Endothelial cell of umbilical vein (primary cell): ENCODE data around the gene INTS2.

Source experiments
- EZH2 ChIP-seq: IDR thresholded peaks from 2 replicates; pipeline ENCODE4 v1.6.1; 2012; ENCODE audit warnings: borderline replicate concordance, low read depth, mild to moderate bottlenecking, moderate library complexity, low read length, inconsistent platforms; ENCODE audit not compliant: severe bottlenecking
- FOS ChIP-seq: IDR thresholded peaks from 2 replicates; pipeline ENCODE4 v1.6.1; 2011; ENCODE audit warnings: mild to moderate bottlenecking, low read length, moderate library complexity, borderline replicate concordance; ENCODE audit not compliant: insufficient read depth
- GATA2 ChIP-seq: IDR thresholded peaks from 2 replicates; pipeline ENCODE4 v1.7.0; 2011; ENCODE audit warnings: low read depth, mild to moderate bottlenecking, moderate library complexity, mixed read lengths, low read length; ENCODE audit not compliant: insufficient read length, insufficient read depth
- JUN ChIP-seq: IDR thresholded peaks from 2 replicates; pipeline ENCODE4 v1.6.1; 2011; ENCODE audit warnings: borderline replicate concordance, low read depth; ENCODE audit not compliant: insufficient read length, insufficient read depth
- MYC ChIP-seq: IDR thresholded peaks from one replicate; pipeline ENCODE4 v1.6.1; 2011; ENCODE audit warnings: mild to moderate bottlenecking, low read depth, low read length
- POLR2A ChIP-seq: IDR thresholded peaks from 2 replicates; pipeline ENCODE4 v1.6.1; 2012; ENCODE audit warnings: low read depth, mild to moderate bottlenecking, control low read depth, low read length
- POLR2AphosphoS5 ChIP-seq: IDR thresholded peaks from 2 replicates; pipeline ENCODE4 v1.6.1; 2012; ENCODE audit warnings: low read depth, mild to moderate bottlenecking, control low read depth, low read length, moderate library complexity; ENCODE audit not compliant: insufficient read depth
- TF ChIP-seq, protein P1 (sequence below): IDR thresholded peaks from 2 replicates; pipeline ENCODE4 v1.6.1; 2011; ENCODE audit not compliant: insufficient read depth, insufficient read length
- TF ChIP-seq, protein P2 (sequence below), 2 donors: IDR thresholded peaks; 1 replicate in 1 of 2; 2 replicates in 1 of 2; pipeline ENCODE4 v1.5.1; 2011; ENCODE audit warnings: low read length in 2 of 2, mild to moderate bottlenecking in 2 of 2, moderate library complexity in 2 of 2, control low read depth in 1 of 2, inconsistent platforms in 1 of 2, low read depth in 1 of 2; ENCODE audit not compliant: insufficient read depth in 1 of 2; ENCODE audit errors: extremely low read depth in 1 of 2

DNA sequence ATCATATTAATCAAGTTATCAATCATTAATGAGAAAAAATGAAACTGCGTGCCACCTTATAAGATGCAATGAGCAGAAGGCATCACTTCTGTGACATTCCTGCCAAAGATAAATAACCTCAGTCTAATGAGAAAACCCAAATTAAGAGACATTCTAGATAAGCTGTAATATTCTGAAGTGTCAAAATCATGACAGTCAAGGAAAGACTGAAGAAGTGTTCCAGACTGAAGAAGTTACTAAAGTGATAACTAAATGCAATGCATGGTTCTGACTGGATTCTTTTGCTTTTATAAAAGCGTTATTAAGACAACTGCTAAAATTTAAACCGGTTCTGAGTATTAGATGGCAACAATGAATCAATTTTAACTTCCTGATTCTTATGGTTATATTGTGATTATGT, 95.3 kb downstream of the INTS2 start:
- TF ChIP-seq POLR2A (no peak), POLR2AphosphoS5 (no peak), MYC (no peak), EZH2 (no peak), FOS (no peak), GATA2 (no peak), JUN (no peak)
- TF ChIP-seq, protein P1, sequence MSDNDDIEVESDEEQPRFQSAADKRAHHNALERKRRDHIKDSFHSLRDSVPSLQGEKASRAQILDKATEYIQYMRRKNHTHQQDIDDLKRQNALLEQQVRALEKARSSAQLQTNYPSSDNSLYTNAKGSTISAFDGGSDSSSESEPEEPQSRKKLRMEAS, result no peak
- TF ChIP-seq, protein P2, sequence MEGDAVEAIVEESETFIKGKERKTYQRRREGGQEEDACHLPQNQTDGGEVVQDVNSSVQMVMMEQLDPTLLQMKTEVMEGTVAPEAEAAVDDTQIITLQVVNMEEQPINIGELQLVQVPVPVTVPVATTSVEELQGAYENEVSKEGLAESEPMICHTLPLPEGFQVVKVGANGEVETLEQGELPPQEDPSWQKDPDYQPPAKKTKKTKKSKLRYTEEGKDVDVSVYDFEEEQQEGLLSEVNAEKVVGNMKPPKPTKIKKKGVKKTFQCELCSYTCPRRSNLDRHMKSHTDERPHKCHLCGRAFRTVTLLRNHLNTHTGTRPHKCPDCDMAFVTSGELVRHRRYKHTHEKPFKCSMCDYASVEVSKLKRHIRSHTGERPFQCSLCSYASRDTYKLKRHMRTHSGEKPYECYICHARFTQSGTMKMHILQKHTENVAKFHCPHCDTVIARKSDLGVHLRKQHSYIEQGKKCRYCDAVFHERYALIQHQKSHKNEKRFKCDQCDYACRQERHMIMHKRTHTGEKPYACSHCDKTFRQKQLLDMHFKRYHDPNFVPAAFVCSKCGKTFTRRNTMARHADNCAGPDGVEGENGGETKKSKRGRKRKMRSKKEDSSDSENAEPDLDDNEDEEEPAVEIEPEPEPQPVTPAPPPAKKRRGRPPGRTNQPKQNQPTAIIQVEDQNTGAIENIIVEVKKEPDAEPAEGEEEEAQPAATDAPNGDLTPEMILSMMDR (IDR thresholded peaks at IDR 0.05; ENCODE audit: extremely low read depth in 1 of 2, insufficient read depth in 1 of 2, low read depth in 1 of 2, low read length in 2 of 2), result no peak
